DLD1 (cell line): Measurements from ENCODE around the gene SNX20.

Experiments
- in situ Hi-C: cut with HindIII; loops from 2 replicates; pipeline ENCODE4 v1.10.0; 2017; ENCODE audit warnings: low sequenced_read_pairs

The SNX20 gene

DNA sequence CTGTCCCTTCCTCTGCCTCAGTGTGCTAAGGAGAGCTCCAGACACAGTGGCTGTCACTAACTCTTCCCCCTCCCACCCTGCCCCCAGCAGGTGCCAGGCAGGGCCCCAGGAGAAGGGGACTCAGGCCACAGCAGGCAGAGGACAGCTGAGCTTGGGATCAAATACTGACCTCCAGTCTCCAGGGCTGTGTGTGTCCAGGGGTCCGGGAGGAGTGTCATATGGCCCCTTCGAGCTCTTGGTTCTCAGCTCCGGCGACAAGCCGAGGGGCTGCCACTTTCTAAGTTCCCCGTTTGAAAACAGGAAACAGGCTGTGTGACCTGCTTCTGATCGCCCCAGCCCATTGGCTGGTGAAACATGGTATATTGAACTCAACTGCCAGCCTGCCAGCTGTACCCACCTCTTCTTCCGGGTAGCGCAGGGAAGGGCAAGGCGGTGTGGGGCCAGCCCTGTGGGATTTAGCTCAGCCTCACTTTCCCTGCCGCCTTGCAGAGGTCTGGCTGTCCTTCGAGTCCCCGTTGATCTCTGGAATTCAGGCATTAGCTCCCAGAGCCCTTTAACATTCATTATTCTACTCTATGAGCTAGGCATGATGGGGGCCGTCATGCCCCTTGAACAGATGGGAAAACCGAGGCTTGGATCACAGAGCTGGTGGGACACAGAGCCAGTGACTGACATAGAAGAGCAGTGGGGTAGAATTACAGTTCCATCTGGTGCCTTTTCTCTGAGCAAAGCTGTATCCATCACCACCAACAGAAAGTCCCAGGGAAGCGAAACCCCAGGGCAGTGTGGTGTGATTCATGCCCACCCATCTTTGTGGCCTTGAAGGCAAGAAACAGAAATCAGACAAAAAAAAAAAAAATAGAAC is at the start of gene SNX20:
TSS of gene SNX20 (minus strand) at position 292 of the 865 bp plus-strand sequence. CDS start 3,786 bp downstream, outside the sequence.
- in situ Hi-C loops = no loop called here

DNA sequence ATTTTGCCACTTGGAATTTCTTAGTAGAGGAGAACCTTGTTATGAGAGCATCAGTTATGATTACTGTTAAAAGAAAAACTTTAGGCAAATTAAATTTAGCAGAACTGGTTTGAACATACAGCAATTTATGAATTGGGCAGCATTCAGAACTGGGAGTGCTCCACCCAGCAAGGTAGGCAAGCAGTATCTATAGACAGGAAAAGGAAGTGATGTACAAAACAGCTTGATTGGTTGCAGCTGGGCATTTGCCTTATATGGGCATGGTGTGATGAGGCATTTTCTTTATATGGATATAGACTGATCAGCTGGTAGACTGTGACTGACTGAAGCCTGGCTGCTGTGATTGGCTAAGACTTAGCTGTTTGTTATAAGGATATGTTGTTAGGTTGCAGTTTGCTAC is 43.2 kb upstream of the SNX20 start:
- in situ Hi-C loops = no loop called here

- in situ Hi-C loops = no loop called here
These were observed 41.8 kb upstream of the SNX20 start for GRCh38 chr16:50722960-50723359.

DNA sequence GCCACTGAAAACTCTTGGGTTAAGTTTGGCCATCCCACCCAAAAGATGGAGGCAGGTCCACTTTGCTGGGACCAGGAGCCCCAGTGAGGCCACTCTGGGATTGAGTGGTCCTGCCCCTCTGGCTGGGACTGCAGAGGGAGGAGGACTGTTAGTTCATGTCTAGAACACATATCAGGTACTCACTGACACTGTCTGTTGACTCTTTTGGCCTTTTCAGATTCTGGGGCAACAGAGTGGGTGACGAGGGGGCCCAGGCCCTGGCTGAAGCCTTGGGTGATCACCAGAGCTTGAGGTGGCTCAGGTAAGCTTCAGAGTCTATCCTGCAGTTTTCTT is 41.3 kb upstream of the SNX20 start:
- in situ Hi-C loops = no loop called here

DNA sequence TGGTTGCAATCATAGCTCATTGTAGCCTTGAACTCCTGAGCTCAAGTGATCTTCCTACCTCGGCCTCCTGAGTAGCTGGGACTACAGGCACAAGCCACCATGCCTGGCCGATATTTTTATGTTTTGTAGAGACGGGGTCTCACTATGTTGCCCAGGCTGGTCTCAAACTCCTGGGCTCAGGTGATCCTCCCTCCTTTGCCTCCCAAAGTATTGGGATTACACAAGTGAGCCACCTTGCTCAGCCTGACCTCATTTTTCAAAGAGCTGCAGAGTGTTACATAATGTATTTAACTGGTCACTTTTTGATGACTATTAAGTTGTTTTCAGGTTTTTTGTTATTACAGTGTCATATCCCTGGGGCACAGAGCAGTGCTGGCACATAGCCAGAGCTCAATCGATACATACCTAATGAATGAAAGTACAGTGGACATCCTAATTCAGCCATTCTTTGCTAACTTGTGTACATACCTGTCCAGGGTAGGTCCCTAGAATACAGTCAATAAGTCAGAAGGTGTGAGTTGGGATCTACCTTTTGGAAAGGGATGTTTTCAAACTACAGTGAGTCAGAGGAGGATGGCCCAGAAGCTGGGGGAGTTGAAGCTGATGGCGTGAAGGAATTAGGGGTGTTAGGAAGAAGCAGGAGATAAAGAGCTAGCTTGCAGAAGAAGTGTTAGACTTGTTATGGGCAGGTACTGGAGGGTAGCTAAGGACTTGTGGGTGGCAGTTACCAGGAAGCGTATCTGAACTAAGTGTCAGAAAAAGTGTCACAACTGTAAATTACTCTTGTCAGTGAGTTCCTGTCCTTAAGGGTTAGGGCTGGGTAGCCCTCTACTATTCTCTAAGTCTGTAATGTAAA is 40.7 kb upstream of the SNX20 start:
- in situ Hi-C loops = no loop called here

GRCh38 chr16:50719401-50720337 is 38.6 kb upstream of the SNX20 start:
- in situ Hi-C loops = no loop called here

DNA sequence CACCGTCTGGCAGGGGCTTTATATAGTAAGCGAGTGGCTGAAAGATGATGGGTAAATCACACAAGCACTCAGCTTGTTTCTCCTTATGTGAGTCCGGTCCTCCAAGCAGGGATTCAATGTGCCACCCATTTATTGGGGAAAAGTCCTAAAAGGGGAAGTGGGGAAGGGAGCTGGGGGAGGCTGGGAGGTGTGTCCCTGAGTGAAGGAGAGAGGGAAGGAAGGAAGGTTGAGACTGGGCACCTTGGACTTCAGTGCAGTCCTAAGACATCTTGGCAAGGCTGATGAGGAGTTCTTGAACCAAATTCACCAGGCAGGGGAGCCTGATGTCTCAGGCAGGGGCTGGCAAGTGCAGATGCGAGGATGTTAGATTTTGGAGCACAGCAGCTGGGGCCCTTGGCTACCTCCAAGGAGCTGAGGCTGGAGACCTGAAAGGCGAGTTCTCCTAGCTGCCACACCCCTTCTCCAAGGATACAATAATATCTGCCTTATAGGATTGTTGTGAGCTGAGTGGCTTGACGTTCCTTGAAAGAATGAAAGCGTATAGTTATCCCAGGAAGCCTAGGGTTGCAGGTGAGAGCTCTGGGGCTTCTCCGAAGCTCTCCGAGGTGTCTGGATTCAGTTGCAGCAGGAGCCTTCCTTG is 37.8 kb upstream of the SNX20 start:
- in situ Hi-C loops = no loop called here

DNA sequence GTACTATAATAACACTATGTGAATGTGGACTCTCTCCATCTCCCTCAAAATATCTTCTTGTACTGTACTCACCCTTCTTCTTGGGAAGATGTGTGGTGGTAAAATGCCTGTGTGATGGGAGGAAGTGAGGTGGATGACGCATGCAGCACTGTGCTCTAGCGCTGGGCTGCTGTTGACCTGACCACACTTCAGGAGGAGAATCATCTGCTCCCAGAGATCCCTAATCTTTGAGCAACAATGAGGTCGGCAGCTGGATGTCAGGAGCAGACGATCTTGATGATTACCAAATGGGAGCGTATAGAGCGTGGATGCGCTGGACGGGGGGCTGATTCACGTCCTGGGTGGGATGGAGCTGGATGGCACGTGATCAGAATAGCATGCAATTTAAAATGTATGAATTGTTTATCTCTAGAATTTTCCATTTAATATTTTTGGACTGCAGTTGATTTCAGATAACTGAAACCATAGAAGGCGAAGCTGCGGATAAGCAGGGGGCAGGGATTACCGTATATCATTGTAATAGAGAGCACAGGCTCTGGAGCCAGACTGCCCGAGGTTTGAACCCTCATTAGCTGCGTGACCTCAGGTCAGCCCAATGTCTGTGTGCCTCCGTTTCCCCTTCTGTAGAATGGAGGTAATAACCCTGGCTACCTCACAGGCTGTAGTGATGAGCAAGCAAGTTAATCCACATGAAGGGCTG is 37.1 kb upstream of the SNX20 start:
- in situ Hi-C loops = no loop called here

- in situ Hi-C loops = no loop called here
These were observed 36.4 kb upstream of the SNX20 start for GRCh38 chr16:50717494-50717893.

DNA sequence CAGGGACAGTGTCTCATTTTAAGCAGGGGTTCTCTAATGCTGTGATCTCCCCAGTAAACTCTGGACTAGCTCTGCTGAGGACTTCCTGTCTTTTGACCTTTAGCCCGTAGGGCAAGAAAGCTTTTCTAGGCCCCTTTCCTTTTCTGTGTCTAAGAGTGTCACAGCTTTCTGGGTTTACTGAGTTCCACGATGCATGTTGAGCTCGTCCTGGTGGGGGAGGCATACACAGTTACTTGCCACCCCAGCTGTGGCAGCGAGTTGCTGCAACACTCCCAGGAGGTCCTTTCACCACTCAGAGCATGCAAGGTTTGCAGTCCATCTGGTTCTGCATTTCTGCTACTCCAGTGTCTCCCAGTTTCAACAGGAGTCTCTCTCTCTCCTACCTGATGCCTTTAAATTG is 36.0 kb upstream of the SNX20 start:
- in situ Hi-C loops = no loop called here

GRCh38 chr16:50712956-50713355 is 31.8 kb upstream of the SNX20 start:
- in situ Hi-C loops = no loop called here

DNA sequence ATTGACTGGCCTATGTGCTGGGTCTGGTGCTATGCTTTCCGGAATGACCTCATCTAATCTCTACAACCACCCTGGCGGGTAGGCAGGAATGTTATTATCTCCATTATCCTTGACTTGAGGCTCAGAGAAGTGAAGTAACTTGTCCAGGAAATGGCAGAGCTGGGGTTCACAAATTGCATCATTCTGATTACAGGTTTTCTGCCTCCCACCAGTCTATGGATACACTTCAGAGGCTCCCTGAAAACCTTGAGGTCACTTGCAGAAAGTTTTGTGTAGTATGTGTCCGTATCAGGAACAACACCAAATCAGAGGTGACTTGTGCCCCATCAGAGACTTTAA is 31.4 kb upstream of the SNX20 start:
- in situ Hi-C loops = no loop called here

GRCh38 chr16:50711862-50712559 is 30.9 kb upstream of the SNX20 start:
- in situ Hi-C loops = no loop called here

DNA sequence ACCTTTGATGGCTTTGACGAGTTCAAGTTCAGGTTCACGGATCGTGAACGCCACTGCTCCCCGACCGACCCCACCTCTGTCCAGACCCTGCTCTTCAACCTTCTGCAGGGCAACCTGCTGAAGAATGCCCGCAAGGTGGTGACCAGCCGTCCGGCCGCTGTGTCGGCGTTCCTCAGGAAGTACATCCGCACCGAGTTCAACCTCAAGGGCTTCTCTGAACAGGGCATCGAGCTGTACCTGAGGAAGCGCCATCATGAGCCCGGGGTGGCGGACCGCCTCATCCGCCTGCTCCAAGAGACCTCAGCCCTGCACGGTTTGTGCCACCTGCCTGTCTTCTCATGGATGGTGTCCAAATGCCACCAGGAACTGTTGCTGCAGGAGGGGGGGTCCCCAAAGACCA is 29.9 kb upstream of the SNX20 start:
- in situ Hi-C loops = no loop called here

- in situ Hi-C loops = no loop called here
These were observed 28.9 kb upstream of the SNX20 start for GRCh38 chr16:50709980-50710379.

GRCh38 chr16:50709061-50709684 is 28.1 kb upstream of the SNX20 start:
- in situ Hi-C loops = no loop called here

GRCh38 chr16:50708373-50709060 is 27.4 kb upstream of the SNX20 start:
- in situ Hi-C loops = no loop called here

- in situ Hi-C loops = no loop called here
These were observed 25.1 kb upstream of the SNX20 start for GRCh38 chr16:50706250-50706649.
